HepG2 (cell line): ENCODE results near the gene TSKU. TPM values are rescaled to one million over a fixed set of nuclear protein-coding genes. Genes with fewer than 3 reads are reported as not detected.

ENCODE experiments used
- ATAC-seq: fragments of 200-7000 bp; cut with Tn5 transposase; 3 replicates; pipeline ENCODE4 v1.9.1; 2020; ENCODE audit warnings: mild to moderate bottlenecking, moderate library complexity
- BruUV-seq: library from RNA; stranded (reverse); fragments of 400-500 nt; replicated peaks from 2 replicates; lab custom pipeline; 2021; lab: Mats Ljungman, UMichigan
- CTCF ChIA-PET: fragments of 300-600 bp; formaldehyde crosslinking; extraction: SDS; loops from one replicate; lab custom pipeline; 2021; ENCODE audit warnings: low total read pairs, inconsistent platforms, low intra/inter-chr PET ratio; lab: Yijun Ruan, JAX
- POLR2A ChIA-PET: fragments of 350-600 bp; sonication (Branson Sonifier 250); formaldehyde crosslinking; loops from one replicate; lab custom pipeline; 2020; ENCODE audit warnings: antibody characterized with exemption, inconsistent platforms; lab: Yijun Ruan, JAX
- DNase-seq: peaks from one replicate; pipeline ENCODE4 v3.0.0-alpha.2; 2015; ENCODE audit warnings: low spot score
- FAIRE-seq: peaks from 3 replicates; lab custom pipeline; 2011; peaks lifted over from hg19 to GRCh38; lab: Jason Lieb, UNC
- H2AFZ ChIP-seq: one replicate; pipeline ENCODE4 v1.6.1; 2011; ENCODE audit warnings: low read length, inconsistent platforms
- H3K27ac ChIP-seq: fragments of 300-600 bp; 3 replicates; pipeline ENCODE4 v1.8.0; 2011; ENCODE audit warnings: mixed run types, mild to moderate bottlenecking, mixed read lengths, low read length, inconsistent platforms; ENCODE audit not compliant: insufficient read depth; ENCODE audit errors: extremely low read length
- H3K27me3 ChIP-seq, 2 experiments: fragments of 200-600 bp in 1 of 2; 2 replicates in 1 of 2; 3 replicates in 1 of 2; pipeline versions ENCODE4 v1.6.0 to v1.8.0; 2011; ENCODE audit warnings: low read length in 2 of 2, mild to moderate bottlenecking in 2 of 2, moderate library complexity in 2 of 2, inconsistent platforms in 1 of 2; ENCODE audit not compliant: insufficient read depth in 2 of 2, control insufficient read depth in 1 of 2
- H3K36me3 ChIP-seq, 2 experiments: fragments of 200-600 bp in 1 of 2; replicated peaks in 1 of 2; 2 replicates in 1 of 2; 3 replicates in 1 of 2; pipeline versions ENCODE4 v1.5.1 to v1.8.0; 2011; ENCODE audit warnings: low read length in 2 of 2, inconsistent platforms in 1 of 2; ENCODE audit not compliant: insufficient read depth in 2 of 2, control insufficient read depth in 1 of 2
- H3K4me1 ChIP-seq: 2 replicates; pipeline ENCODE4 v1.5.1; 2012; ENCODE audit warnings: low read length, inconsistent platforms; ENCODE audit not compliant: insufficient read depth
- H3K4me2 ChIP-seq: 2 replicates; pipeline ENCODE4 v1.6.0; 2011; ENCODE audit warnings: low read depth, low read length, inconsistent platforms
- H3K4me3 ChIP-seq, 3 experiments: fragments of 200-600 bp in 1 of 3; sonication (generic), shearing (Covaris generic) in 1 of 3; replicated peaks in 1 of 3; 2 replicates each; pipeline ENCODE4 v1.5.1; 2011 to 2016; ENCODE audit warnings: low read length in 3 of 3, inconsistent platforms in 2 of 3, low read depth in 2 of 3, mild to moderate bottlenecking in 2 of 3, control low read depth in 1 of 3, mixed read lengths in 1 of 3; ENCODE audit not compliant: insufficient read depth in 1 of 3
- H3K79me2 ChIP-seq: one replicate; pipeline ENCODE4 v1.6.1; 2011; ENCODE audit warnings: low read length, inconsistent platforms; ENCODE audit not compliant: insufficient read depth
- H3K9ac ChIP-seq: 2 replicates; pipeline ENCODE4 v1.6.0; 2011; ENCODE audit warnings: mild to moderate bottlenecking, low read depth, low read length, inconsistent platforms; ENCODE audit not compliant: insufficient read depth
- H3K9me3 ChIP-seq: 2 replicates; pipeline ENCODE4 v1.5.1; 2012; ENCODE audit warnings: mild to moderate bottlenecking, low read length
- H4K20me1 ChIP-seq: 2 replicates; pipeline ENCODE4 v1.6.0; 2011; ENCODE audit warnings: inconsistent platforms, mild to moderate bottlenecking, low read length, moderate library complexity; ENCODE audit not compliant: insufficient read depth
- AGO1 ChIP-seq: fragments of 200-400 bp; formaldehyde crosslinking; IDR thresholded peaks from 2 replicates; pipeline ENCODE4 v1.6.1; 2017; ENCODE audit warnings: mild to moderate bottlenecking, low read depth, low read length, moderate library complexity; ENCODE audit not compliant: poor library complexity, severe bottlenecking
- IKZF1 ChIP-seq: fragments of 450-650 bp; IDR thresholded peaks from 2 replicates; pipeline ENCODE4 v1.7.1; 2016
- KDM6A ChIP-seq: IDR thresholded peaks from 2 replicates; pipeline ENCODE4 v1.6.1; 2016; ENCODE audit warnings: low read depth
- MEIS1 ChIP-seq: sonication (generic); formaldehyde crosslinking; IDR thresholded peaks from 2 replicates; pipeline ENCODE4 v1.9.0; 2021; ENCODE audit warnings: mild to moderate bottlenecking, missing genetic modification reagents, moderate library complexity, borderline replicate concordance
- POLR2A ChIP-seq, 2 experiments: IDR thresholded peaks; 2 replicates each; pipeline ENCODE4 v1.6.1; 2011; ENCODE audit warnings: low read depth in 2 of 2, low read length in 2 of 2, mild to moderate bottlenecking in 1 of 2, moderate library complexity in 1 of 2; ENCODE audit not compliant: insufficient read depth in 1 of 2
- RXRA ChIP-seq: sonication (generic); formaldehyde crosslinking; IDR thresholded peaks from 2 replicates; pipeline ENCODE4 v1.5.1; 2020; ENCODE audit warnings: missing genetic modification reagents
- SUZ12 ChIP-seq: fragments of 150-350 bp; IDR thresholded peaks from 2 replicates; pipeline ENCODE4 v1.6.1; 2014; ENCODE audit warnings: low read depth, low read length
- TGIF2 ChIP-seq: IDR thresholded peaks from 2 replicates; pipeline ENCODE4 v1.6.1; 2016; ENCODE audit warnings: control low read depth, missing compliant biosample characterization
- ZNF143 ChIP-seq: sonication (generic); formaldehyde crosslinking; IDR thresholded peaks from 2 replicates; pipeline ENCODE4 v1.4.0; 2020; ENCODE audit warnings: missing genetic modification reagents
- ZNF180 ChIP-seq: sonication (generic); formaldehyde crosslinking; IDR thresholded peaks from 2 replicates; pipeline ENCODE4 v1.4.0; 2020; ENCODE audit warnings: low read depth, missing genetic modification reagents, borderline replicate concordance
- WGBS: methylation state at CpG from one replicate; pipeline ENCODE4 v1.1.6; 2017; ENCODE audit warnings: low lambda C conversion rate; 5-methylcytosine and 5-hydroxymethylcytosine counted together
- in situ Hi-C: cut with HindIII; loops from 2 replicates; pipeline ENCODE4 v1.10.0; 2017; ENCODE audit warnings: low pct_unique_long_range_greater_than_20kb; ENCODE audit not compliant: extremely low pct_ligation_motif_present
- intact Hi-C: fragments of 100-400 bp; cut with micrococcal nuclease; formaldehyde crosslinking; loops from one replicate; pipeline ENCODE4 v1.10.0; 2022; ENCODE audit not compliant: unreplicated experiment
- polyA plus RNA-seq, 8 experiments: library from polyadenylated mRNA; depleted of rRNA in 3 of 8; stranded (reverse) in 7 of 8; unstranded in 1 of 8; fragments of >200 nt; fragmentation: Illumina TruSeq in 4 of 8; extraction: Trizol in 4 of 8; gene quantifications; 2 replicates each; pipeline versions ENCODE4 v1.2.1 to v1.2.3, GENCODE V29; 2011 to 2016; ENCODE audit warnings: low read depth in 4 of 8, missing spikeins in 1 of 8, mixed read lengths in 1 of 8; ENCODE audit not compliant: insufficient read depth in 1 of 8
- total RNA-seq, 5 experiments: library from RNA; depleted of rRNA; stranded (reverse); fragments of >200 nt; fragmentation: Illumina TruSeq; extraction: Trizol; gene quantifications; 2 replicates each; pipeline ENCODE4 v1.2.3, GENCODE V29; 2016; ENCODE audit warnings: low read depth in 1 of 5
- TF ChIP-seq, protein P1 (sequence below): sonication (generic); formaldehyde crosslinking; IDR thresholded peaks from 2 replicates; pipeline ENCODE4 v1.4.0; 2020; ENCODE audit warnings: missing genetic modification reagents
- TF ChIP-seq, protein P2 (sequence below): sonication (generic); formaldehyde crosslinking; conservative IDR thresholded peaks from 2 replicates; pipeline ENCODE4 v1.8.1; 2023; ENCODE audit warnings: missing genetic modification reagents
- TF ChIP-seq, protein P3 (sequence below), 2 experiments: fragments of 450-650 bp in 1 of 2; sonication (generic) in 1 of 2; formaldehyde crosslinking; IDR thresholded peaks; 2 replicates each; pipeline versions ENCODE4 v1.5.0 to v1.8.0; 2020 to 2022; ENCODE audit warnings: mild to moderate bottlenecking in 1 of 2, missing genetic modification reagents in 1 of 2

The TSKU gene
- total and polyA plus RNA-seq, 2 of the 13 experiments (the other 11 are each of a cell fraction or from before 2014, with no cell fraction given), result 20.3 to 21.4 TPM

DNA sequence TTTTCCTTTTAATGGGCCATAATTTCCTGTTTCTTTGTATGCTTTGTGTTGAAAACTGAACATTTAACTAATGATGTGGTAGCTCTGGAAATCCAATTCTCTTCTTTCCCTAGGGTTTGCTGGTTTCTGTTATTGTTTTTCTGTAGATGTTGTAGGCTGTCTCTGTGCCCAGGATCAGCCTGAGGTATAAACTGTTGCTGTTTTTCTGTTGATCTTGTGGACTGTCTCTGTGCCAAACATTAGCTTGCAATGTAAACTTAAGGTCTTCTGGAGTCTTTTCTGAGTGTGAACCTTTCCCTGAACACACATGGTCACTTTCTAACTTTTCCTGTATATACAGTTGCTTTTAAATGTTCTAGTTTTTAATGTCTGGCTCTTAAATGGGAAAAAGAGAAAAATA, 5.9 kb upstream of the TSKU start:
- intact Hi-C loops, result no loop called here
- Histone ChIP-seq H2AFZ (no peak overlapping the region), H3K4me2 (no peak overlapping the region), H4K20me1 (no peaks in the 10 kb centered on the region), H3K27me3 (no peaks in the 10 kb centered on the region), H3K79me2 (peaks cover 3% of the 10 kb centered on the region), H3K36me3 (no peaks in the 10 kb centered on the region), H3K27ac (no peak overlapping the region), H3K9ac (no peak overlapping the region), H3K4me3 (no peak overlapping the region), H3K4me1 (peaks cover 64% of the 10 kb centered on the region), H3K9me3 (peaks cover 11% of the 10 kb centered on the region)
- in situ Hi-C loops, result no loop called here
- BruUV-seq, result no TSS peak
- ATAC-seq, result no peak
- no peak for DNase-seq
- CTCF ChIA-PET, result no interaction called here
- POLR2A ChIA-PET, result interaction anchor here (1.7 kb wide), 1 partner anchor 7 kb away, joined by 3 read pairs; no protein-coding TSS in a partner anchor
- no peak for FAIRE-seq
- TF ChIP-seq, protein P1, sequence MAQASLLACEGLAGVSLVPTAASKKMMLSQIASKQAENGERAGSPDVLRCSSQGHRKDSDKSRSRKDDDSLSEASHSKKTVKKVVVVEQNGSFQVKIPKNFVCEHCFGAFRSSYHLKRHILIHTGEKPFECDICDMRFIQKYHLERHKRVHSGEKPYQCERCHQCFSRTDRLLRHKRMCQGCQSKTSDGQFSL (CRISPR knock-in tag), result no peak
- TF ChIP-seq SUZ12 (no peak), AGO1 (no peak), POLR2A (IDR thresholded peaks at IDR 0.05; ENCODE audit: insufficient read depth in 1 of 2, low read depth in 2 of 2, low read length in 2 of 2) (no peak), KDM6A (CRISPR knock-in tag) (no peak), RXRA (CRISPR knock-in tag) (no peak), MEIS1 (CRISPR knock-in tag) (no peak)

DNA sequence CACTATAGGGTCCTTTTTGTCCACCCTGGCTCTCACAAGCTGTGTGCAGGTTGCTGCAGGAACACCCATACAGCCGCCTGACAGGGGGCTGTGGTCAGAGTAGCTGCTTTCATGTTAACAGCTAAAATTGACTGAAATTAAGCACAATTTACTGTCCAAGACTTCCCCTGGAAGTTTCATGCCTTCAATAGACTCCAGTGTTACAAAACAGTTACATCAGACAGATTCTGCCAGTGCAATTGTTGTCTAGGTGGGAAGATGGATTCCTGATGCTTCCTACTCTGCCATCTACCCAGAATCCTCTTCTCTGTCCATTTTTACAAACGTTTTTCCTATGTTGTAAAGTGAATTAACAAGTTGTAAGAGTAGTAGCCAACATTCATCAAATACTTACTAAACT, 5.3 kb upstream of the TSKU start:
- peaks cover 11% of the 10 kb centered on the region for H3K9me3 ChIP-seq
- H2AFZ ChIP-seq, result no peak overlapping the region
- H4K20me1 ChIP-seq, result no peaks in the 10 kb centered on the region
- no peak overlapping the region for H3K27ac ChIP-seq
- no peak overlapping the region for H3K9ac ChIP-seq
- BruUV-seq, result no TSS peak
- H3K79me2 ChIP-seq, result peaks cover 3% of the 10 kb centered on the region
- H3K36me3 ChIP-seq, result no peaks in the 10 kb centered on the region
- intact Hi-C loops, result no loop called here
- FAIRE-seq (no peak), DNase-seq (no peak), ATAC-seq (no peak)
- H3K4me2 ChIP-seq, result no peak overlapping the region
- H3K4me1 ChIP-seq, result peaks cover 58% of the 10 kb centered on the region
- no peaks in the 10 kb centered on the region for H3K27me3 ChIP-seq
- no peak overlapping the region for H3K4me3 ChIP-seq
- TF ChIP-seq ZNF180 (CRISPR knock-in tag), result no peak
- TF ChIP-seq, protein P2, sequence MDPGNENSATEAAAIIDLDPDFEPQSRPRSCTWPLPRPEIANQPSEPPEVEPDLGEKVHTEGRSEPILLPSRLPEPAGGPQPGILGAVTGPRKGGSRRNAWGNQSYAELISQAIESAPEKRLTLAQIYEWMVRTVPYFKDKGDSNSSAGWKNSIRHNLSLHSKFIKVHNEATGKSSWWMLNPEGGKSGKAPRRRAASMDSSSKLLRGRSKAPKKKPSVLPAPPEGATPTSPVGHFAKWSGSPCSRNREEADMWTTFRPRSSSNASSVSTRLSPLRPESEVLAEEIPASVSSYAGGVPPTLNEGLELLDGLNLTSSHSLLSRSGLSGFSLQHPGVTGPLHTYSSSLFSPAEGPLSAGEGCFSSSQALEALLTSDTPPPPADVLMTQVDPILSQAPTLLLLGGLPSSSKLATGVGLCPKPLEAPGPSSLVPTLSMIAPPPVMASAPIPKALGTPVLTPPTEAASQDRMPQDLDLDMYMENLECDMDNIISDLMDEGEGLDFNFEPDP (CRISPR knock-in tag), result no peak
- TF ChIP-seq IKZF1, result no peak
- no peak for TF ChIP-seq ZNF143
- TF ChIP-seq TGIF2 (CRISPR knock-in tag), result no peak
- TF ChIP-seq, protein P3, sequence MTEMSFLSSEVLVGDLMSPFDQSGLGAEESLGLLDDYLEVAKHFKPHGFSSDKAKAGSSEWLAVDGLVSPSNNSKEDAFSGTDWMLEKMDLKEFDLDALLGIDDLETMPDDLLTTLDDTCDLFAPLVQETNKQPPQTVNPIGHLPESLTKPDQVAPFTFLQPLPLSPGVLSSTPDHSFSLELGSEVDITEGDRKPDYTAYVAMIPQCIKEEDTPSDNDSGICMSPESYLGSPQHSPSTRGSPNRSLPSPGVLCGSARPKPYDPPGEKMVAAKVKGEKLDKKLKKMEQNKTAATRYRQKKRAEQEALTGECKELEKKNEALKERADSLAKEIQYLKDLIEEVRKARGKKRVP (CRISPR knock-in tag; IDR thresholded peaks at IDR 0.05), result 0 out of 4 replicates have a peak, but pooled peaks of 1 of the 2 experiments have one; percentile 43
- TF ChIP-seq, all 625 proteins: peak for 1
- ChIA-PET CTCF (no interaction called here), POLR2A (interaction anchor here (1.7 kb wide), 1 partner anchor 8 kb away, joined by 3 read pairs; no protein-coding TSS in a partner anchor)
- WGBS, result 9% methylated on average over 1 of the region's 2 CpGs
- in situ Hi-C loops, result no loop called here
